GM18907 (cell line): ENCODE measurements around the gene CDK9.
"Not testable (repeated sequence)": the region's sequence is repeated elsewhere in the genome, so short reads cannot be mapped to it uniquely, and the experiment has no call there.

Experiments
- ATAC-seq: cut with Tn5 transposase; IDR thresholded peaks from one replicate; pipeline ENCODE4 v1.9.1; 2021; ENCODE audit warnings: mild to moderate bottlenecking, moderate library complexity; ENCODE audit not compliant: unreplicated experiment

CDK9 gene

DNA sequence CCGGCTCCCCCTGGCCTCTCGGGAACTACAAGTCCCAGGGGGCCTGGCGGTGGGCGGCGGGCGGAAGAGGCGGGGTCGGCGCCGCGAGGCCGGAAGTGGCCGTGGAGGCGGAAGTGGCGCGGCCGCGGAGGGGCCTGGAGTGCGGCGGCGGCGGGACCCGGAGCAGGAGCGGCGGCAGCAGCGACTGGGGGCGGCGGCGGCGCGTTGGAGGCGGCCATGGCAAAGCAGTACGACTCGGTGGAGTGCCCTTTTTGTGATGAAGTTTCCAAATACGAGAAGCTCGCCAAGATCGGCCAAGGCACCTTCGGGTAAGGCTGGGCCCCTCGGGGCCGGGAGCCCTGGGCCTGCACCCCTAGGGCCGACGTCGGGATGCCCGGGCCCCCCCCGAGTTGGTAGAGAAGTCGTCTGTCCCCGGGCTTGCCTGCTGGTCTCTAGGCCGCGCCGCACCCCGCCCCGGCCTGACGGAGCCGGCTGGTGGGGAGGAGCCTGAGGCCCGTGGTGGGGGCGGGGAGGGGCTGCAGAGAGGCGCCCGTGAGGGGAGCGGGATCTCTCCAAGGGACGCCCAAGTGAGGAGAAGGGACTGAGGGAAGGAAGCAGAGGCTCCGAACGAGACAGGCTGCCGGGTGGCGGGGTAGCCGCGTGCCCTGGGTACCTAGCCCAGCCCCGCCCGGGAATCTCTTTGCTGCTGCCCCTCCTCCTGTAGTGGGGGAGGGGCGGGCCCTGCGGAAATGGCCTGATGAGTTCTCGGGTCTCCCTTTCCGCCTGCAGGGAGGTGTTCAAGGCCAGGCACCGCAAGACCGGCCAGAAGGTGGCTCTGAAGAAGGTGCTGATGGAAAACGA lies at the start of gene CDK9:
Gene CDK9, plus strand, starts transcription at position 102 of the 840 bp plus-strand sequence. Its CDS starts 115 bp downstream, at position 217.
- peak; percentile 73 for ATAC-seq

GRCh38 chr9:127738666-127739065 lies 47.2 kb upstream of the CDK9 start:
- no peak for ATAC-seq

GRCh38 chr9:127739614-127740330 lies 46.1 kb upstream of the CDK9 start:
- ATAC-seq, result no peak

GRCh38 chr9:127741831-127742434 lies 43.9 kb upstream of the CDK9 start:
- ATAC-seq, result no peak

GRCh38 chr9:127742435-127743088 lies 43.3 kb upstream of the CDK9 start:
- no peak for ATAC-seq

- ATAC-seq, result no peak
These were observed 41.3 kb upstream of the CDK9 start for GRCh38 chr9:127744398-127745110.

DNA sequence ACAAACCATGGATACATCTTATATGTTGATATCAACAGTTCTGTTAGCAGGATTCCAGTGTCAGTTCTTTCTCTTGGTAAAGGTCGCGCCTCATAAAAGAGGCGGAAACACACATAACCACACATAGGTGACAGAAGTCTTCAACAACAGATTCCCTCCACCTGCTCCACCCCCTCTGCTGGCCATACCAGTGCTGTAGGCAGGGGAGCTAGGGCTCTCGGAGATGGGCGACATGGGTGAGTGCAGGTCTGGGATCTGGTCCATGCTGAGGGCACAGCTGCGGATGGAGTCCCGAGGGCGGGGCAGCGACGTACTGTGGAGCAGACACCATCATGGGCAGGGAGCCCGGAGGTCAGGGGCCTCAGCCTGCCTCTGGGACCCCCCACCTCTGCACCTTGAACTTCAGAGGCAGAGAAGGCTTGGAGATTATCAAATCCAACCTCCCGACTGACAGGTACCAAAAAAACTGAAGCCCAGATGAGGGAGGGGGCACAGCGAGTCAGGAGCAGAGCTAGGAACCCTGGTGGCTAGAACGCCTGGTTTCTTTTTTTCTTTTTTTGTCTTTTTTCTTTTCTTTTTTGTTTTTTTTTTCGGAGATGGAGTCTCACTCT lies 38.8 kb upstream of the CDK9 start:
- ATAC-seq, result no peak

- ATAC-seq, result no peak
These were observed 36.6 kb upstream of the CDK9 start for GRCh38 chr9:127749090-127749787.

DNA sequence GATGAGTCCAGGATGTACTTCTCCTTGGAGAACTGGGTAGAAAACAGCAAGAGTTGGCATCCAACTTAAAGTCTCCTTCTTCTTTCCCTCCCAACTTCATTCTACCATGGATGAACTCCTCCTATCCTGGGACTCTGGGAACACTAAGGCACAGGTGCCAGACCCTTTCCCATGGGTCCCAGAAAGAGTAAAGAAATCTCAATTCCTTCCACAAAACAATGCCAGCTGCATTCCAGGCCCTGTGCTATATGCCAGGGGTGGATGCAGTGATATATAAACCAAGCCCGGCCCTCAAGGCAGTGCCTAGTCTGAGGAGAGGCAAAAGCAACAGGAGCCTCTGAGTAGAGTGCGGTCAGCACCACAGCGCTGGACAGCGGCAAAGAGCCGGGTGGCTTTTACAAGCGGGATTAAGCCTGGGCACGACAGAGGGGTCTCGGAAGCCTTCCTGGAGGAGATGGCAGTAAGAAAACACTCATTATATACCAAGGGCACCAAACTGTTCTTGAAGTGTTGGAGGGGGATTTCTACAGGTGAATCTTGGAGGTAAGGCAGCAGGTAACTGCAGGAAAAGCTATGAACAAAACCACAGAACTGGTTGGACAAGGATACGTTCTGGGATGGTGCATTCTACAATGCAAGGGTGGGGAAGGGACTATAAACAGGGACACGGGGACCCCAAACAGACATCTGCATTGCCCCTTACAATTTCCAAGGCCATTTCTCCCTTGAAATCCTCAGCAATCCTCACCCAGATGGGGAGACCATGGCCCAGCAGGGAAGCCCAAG lies 34.4 kb upstream of the CDK9 start:
- no peak for ATAC-seq

DNA sequence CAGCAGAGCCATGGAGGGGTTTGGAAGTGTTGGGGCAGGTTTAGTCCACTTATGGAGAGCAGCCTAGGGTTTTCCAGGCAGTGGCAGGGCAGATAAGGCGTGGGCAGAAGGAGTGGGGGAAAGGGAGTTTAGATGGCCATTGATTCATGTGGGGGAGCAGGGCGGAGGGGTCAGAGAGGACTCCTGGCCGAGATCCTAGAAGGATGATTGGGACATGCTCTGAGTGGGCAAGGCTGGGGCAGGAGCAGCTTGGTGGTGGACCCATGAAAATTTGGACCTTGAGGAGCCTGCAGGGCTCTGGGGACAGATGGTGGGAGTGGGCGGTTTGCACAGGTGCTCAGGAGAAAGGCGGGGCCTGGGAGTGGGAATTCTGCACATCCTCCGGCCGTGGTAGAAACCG lies 32.7 kb upstream of the CDK9 start:
- no peak for ATAC-seq

- ATAC-seq, result no peak
These were observed 32.2 kb upstream of the CDK9 start for GRCh38 chr9:127753622-127754021.

DNA sequence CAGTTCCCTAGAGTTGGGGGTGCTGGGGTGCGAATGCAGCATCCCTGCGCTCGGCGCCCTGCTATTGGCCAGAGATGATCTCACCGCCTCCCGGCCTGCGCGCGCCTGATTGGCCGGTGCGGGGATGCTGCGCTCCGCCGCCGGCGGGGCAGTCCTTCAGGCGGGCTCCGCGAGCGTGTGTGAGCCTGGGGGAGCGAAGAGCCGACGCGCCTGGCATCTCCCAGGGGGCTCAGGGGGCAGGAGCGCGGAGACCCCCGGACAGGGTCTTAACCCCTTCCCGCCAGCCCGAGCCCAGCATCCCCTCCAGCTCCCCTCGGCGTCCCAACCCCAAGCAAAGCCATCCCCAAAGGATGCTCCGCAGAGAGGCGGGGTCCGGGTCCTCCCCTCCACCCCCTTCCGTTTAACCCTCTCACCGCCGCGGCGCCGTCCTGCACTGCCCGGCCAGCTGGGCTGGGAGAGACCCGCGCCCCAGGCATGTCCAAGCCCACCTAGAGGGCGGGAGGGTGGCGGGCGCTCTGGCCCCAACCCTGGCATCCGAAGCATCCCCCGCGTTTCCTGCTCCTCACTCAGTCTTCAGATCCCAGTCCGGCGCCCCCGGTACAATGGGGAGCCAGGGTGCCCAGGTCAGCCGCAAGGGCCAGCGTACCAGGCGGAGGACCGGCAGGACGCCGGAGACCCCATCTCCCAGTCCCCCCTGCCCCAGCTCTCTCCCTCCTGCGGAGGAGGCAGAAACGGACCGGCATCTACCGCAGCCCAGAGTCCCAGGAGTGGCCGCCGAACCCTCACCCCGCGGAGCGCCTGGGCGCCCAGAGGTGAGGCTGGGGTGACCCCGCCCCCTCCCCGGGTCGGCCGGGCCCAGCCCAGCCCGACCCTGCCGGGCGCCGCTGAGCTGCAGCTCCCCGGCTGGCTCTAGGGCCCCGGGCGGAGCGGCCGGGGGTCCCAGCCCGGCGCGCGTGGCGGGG lies 31.5 kb upstream of the CDK9 start:
- no peak for ATAC-seq

- no peak for ATAC-seq
These were observed 30.5 kb upstream of the CDK9 start for GRCh38 chr9:127755061-127756060.

GRCh38 chr9:127756233-127756632 lies 29.6 kb upstream of the CDK9 start:
- no peak for ATAC-seq

- ATAC-seq, result not testable (repeated sequence)
These were observed 29.1 kb upstream of the CDK9 start for GRCh38 chr9:127756776-127757175.

DNA sequence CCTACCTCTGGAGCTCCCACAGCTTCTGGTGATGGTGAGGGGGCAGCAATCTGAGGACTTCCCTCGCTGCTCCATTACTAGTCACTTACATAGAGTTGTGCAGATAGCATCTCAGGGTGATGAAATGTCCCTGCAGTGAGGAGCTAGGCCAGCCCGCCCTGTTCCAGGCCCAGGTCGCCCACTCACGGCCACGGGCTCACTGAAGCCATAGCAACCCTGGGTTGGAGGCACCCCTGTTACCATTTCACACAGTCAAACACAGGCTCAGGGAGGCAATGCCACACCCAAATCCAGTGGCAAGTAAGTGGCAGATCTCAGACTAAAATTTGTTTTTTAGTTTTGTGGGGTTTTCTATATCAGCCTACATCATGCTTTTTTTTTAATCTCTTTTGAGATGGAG lies 27.0 kb upstream of the CDK9 start:
- no peak for ATAC-seq
